IMR-90 (cell line): ENCODE data around the gene NCKAP5. TPM values are rescaled to one million over a fixed set of nuclear protein-coding genes. Genes with fewer than 3 reads are reported as not detected.

Experiments used
- ATAC-seq: fragments of 200-7000 bp; cut with Tn5 transposase; 2 replicates; pipeline ENCODE4 v1.9.1; 2020; ENCODE audit warnings: low read depth, mild to moderate bottlenecking, moderate library complexity
- BruUV-seq: library from RNA; stranded (reverse); fragments of 400-500 nt; replicated peaks from 2 replicates; lab custom pipeline; 2021; lab: Mats Ljungman, UMichigan
- CTCF ChIA-PET: fragments of 300-600 bp; formaldehyde crosslinking; extraction: SDS; loops from one replicate; lab custom pipeline; 2021; ENCODE audit warnings: antibody characterized with exemption; lab: Yijun Ruan, JAX
- POLR2A ChIA-PET: fragments of 300-600 bp; sonication (Branson Sonifier 250); formaldehyde crosslinking; loops from one replicate; lab custom pipeline; 2022; ENCODE audit warnings: antibody characterized with exemption; ENCODE audit not compliant: unreplicated experiment; lab: Charles Lee
- DNase-seq: peaks from one replicate; pipeline ENCODE4 v3.0.0; 2013
- H2AFZ ChIP-seq: replicated peaks from 2 replicates; pipeline ENCODE3; 2013; ENCODE audit warnings: low read length, mild to moderate bottlenecking; ENCODE audit not compliant: poor library complexity
- H2AK5ac ChIP-seq: 2 replicates; pipeline ENCODE4 v1.6.1; 2013; ENCODE audit warnings: low read depth, low read length, inconsistent platforms
- H2AK9ac ChIP-seq: replicated peaks from 2 replicates; pipeline ENCODE3; 2013; ENCODE audit warnings: mild to moderate bottlenecking, low read depth, low read length, moderate library complexity; ENCODE audit not compliant: poor library complexity
- H2BK120ac ChIP-seq: 2 replicates; pipeline ENCODE4 v1.6.1; 2013; ENCODE audit warnings: low read depth, low read length, inconsistent platforms
- H2BK15ac ChIP-seq: 3 replicates; pipeline ENCODE4 v1.6.1; 2013; ENCODE audit warnings: low read depth, low read length, inconsistent platforms
- H2BK20ac ChIP-seq: 2 replicates; pipeline ENCODE4 v1.6.1; 2013; ENCODE audit warnings: low read depth, mild to moderate bottlenecking, inconsistent platforms, low read length, moderate library complexity
- H2BK5ac ChIP-seq: 2 replicates; pipeline ENCODE4 v1.6.1; 2013; ENCODE audit warnings: mild to moderate bottlenecking, low read depth, low read length, inconsistent platforms; ENCODE audit not compliant: poor library complexity, severe bottlenecking
- H3K14ac ChIP-seq: replicated peaks from 2 replicates; pipeline ENCODE4 v1.6.1; 2013; ENCODE audit warnings: low read depth, low read length, inconsistent platforms
- H3K18ac ChIP-seq: 2 replicates; pipeline ENCODE4 v1.6.1; 2013; ENCODE audit warnings: low read depth, low read length, control low read depth
- H3K23ac ChIP-seq: 2 replicates; pipeline ENCODE4 v1.6.1; 2013; ENCODE audit warnings: low read depth, low read length, inconsistent platforms
- H3K27ac ChIP-seq: 2 replicates; pipeline ENCODE4 v1.5.1; 2013; ENCODE audit warnings: mild to moderate bottlenecking, control low read depth, low read length; ENCODE audit not compliant: insufficient read depth
- H3K27me3 ChIP-seq: 2 replicates; pipeline ENCODE4 v1.6.1; 2013; ENCODE audit warnings: low read length; ENCODE audit not compliant: control insufficient read depth, insufficient read depth
- H3K36me3 ChIP-seq: 2 replicates; pipeline ENCODE4 v1.6.1; 2013; ENCODE audit warnings: low read length, mixed read lengths; ENCODE audit not compliant: control insufficient read depth, insufficient read depth
- H3K4ac ChIP-seq: 2 replicates; pipeline ENCODE4 v1.6.1; 2013; ENCODE audit warnings: low read depth, low read length, inconsistent platforms
- H3K4me1 ChIP-seq: 2 replicates; pipeline ENCODE4 v1.6.1; 2013; ENCODE audit warnings: low read length, mixed read lengths; ENCODE audit not compliant: control insufficient read depth, insufficient read depth
- H3K4me2 ChIP-seq: 2 replicates; pipeline ENCODE4 v1.6.1; 2013; ENCODE audit warnings: low read depth, mild to moderate bottlenecking, control low read depth, low read length, moderate library complexity
- H3K4me3 ChIP-seq: 2 replicates; pipeline ENCODE4 v1.5.1; 2013; ENCODE audit warnings: low read depth, mild to moderate bottlenecking, control low read depth, low read length, moderate library complexity; ENCODE audit not compliant: insufficient read depth
- H3K56ac ChIP-seq: 2 replicates; pipeline ENCODE4 v1.6.1; 2013; ENCODE audit warnings: low read length, inconsistent platforms; ENCODE audit not compliant: insufficient read depth; ENCODE audit errors: extremely low read depth
- H3K79me1 ChIP-seq, 2 experiments: 2 replicates each; pipeline ENCODE4 v1.6.1; 2013; ENCODE audit warnings: low read length in 2 of 2, inconsistent platforms in 1 of 2, low read depth in 1 of 2
- H3K9ac ChIP-seq: 2 replicates; pipeline ENCODE4 v1.6.1; 2013; ENCODE audit warnings: low read depth, low read length, control low read depth
- H3K9me1 ChIP-seq: 2 replicates; pipeline ENCODE4 v1.6.1; 2013; ENCODE audit warnings: low read length, inconsistent platforms; ENCODE audit not compliant: insufficient read depth
- H3K9me3 ChIP-seq: 2 replicates; pipeline ENCODE4 v1.6.1; 2013; ENCODE audit warnings: low read length; ENCODE audit not compliant: control insufficient read depth, insufficient read depth
- H4K20me1 ChIP-seq: 2 replicates; pipeline ENCODE4 v1.6.1; 2013; ENCODE audit warnings: low read length, inconsistent platforms; ENCODE audit not compliant: insufficient read depth
- H4K5ac ChIP-seq: 2 replicates; pipeline ENCODE4 v1.6.1; 2013; ENCODE audit warnings: mild to moderate bottlenecking, low read depth, low read length, control low read depth
- H4K8ac ChIP-seq, 2 experiments: 2 replicates each; pipeline ENCODE4 v1.6.1; 2013; ENCODE audit warnings: low read depth in 2 of 2, low read length in 2 of 2, control low read depth in 1 of 2, inconsistent platforms in 1 of 2
- H4K91ac ChIP-seq: 2 replicates; pipeline ENCODE4 v1.6.1; 2013; ENCODE audit warnings: low read depth, low read length, inconsistent platforms; ENCODE audit not compliant: insufficient read depth
- RFX5 ChIP-seq: IDR thresholded peaks from 2 replicates; pipeline ENCODE4 v1.8.0; 2012; ENCODE audit warnings: low read depth, mild to moderate bottlenecking, low read length, moderate library complexity
- WGBS, 2 experiments: methylation state at CpG; one replicate each; pipeline versions ENCODE4 v1.1.5 to v1.1.7; 2013; ENCODE audit warnings: missing lambda C conversion rate in 2 of 2; ENCODE audit not compliant: insufficient read length in 1 of 2; ENCODE audit errors: extremely low coverage in 2 of 2; 5-methylcytosine and 5-hydroxymethylcytosine counted together
- dilution Hi-C: fragments of 300-500 bp; cut with HindIII; formaldehyde crosslinking; loops from one replicate; pipeline ENCODE4 v1.14.3; 2018; ENCODE audit warnings: low sequenced_read_pairs; ENCODE audit not compliant: unreplicated experiment
- in situ Hi-C: fragments of 300-500 bp; cut with MboI; formaldehyde crosslinking; loops from 3 replicates; pipeline ENCODE4 v1.14.3; 2019; ENCODE audit warnings: low sequenced_read_pairs, inconsistent platforms, mixed read lengths
- intact Hi-C: fragments of 100-400 bp; cut with micrococcal nuclease; formaldehyde crosslinking; loops from 2 replicates; pipeline ENCODE4 v1.10.0; 2022
- polyA plus RNA-seq, 3 experiments: library from polyadenylated mRNA; depleted of rRNA; stranded (reverse); fragments of >200 nt; gene quantifications; 2 replicates each; pipeline ENCODE4 v1.2.3, GENCODE V29; 2012; ENCODE audit warnings: low replicate concordance in 1 of 3
- total RNA-seq: library from RNA; depleted of rRNA; stranded (reverse); fragments of >200 nt; gene quantifications from 2 replicates; pipeline ENCODE4 v1.2.3, GENCODE V29; 2012

Gene NCKAP5
- total and polyA plus RNA-seq, 2 of the 4 experiments (the other 2 are of a cell fraction) = 2.7 to 3.9 TPM

- DNase-seq (no peak), ATAC-seq (no peak)
- H4K20me1 ChIP-seq = no peaks in the 10 kb centered on the region
- H3K4me2 ChIP-seq = no peak overlapping the region
- H4K8ac ChIP-seq = no peak overlapping the region
- peak overlapping the region; percentile 2; the same call in 2 of the 3 replicates for H2BK15ac ChIP-seq
- in situ Hi-C loops (no loop called here), dilution Hi-C loops (no loop called here), intact Hi-C loops (no loop called here)
- WGBS, 2 experiments = no CpG with 5 or more reads among the region's 3 CpGs
- H3K27ac ChIP-seq = no peak overlapping the region
- H3K9me1 ChIP-seq = peaks cover 13% of the 10 kb centered on the region; the same call in 1 of the 2 replicates
- CTCF ChIA-PET = no interaction called here
- H3K79me1 ChIP-seq = peaks cover 0 to 6% of the 10 kb centered on the region in 2 experiments; a peak in 2 of 4 replicates
- H2BK120ac ChIP-seq = peak overlapping the region; percentile 39; the same call in 1 of the 2 replicates
- TF ChIP-seq RFX5 = no peak
- peak overlapping the region; percentile 4; the same call in 1 of the 2 replicates for H2BK20ac ChIP-seq
- 0 out of 2 replicates have a peak overlapping the region, but pooled peaks have one; percentile 9 for H4K5ac ChIP-seq
- H3K9ac ChIP-seq = no peak overlapping the region
- H3K27me3 ChIP-seq = no peaks in the 10 kb centered on the region
- H3K23ac ChIP-seq = no peak overlapping the region
- no peak overlapping the region for H3K56ac ChIP-seq
- H4K91ac ChIP-seq = no peak overlapping the region
- peak overlapping the region; percentile 30; the same call in 1 of the 2 replicates for H3K18ac ChIP-seq
- no peak overlapping the region for H3K14ac ChIP-seq
- H3K4ac ChIP-seq = no peak overlapping the region; the same call in 1 of the 2 replicates
- no peak overlapping the region for H2BK5ac ChIP-seq
- no peak overlapping the region for H2AFZ ChIP-seq
- POLR2A ChIA-PET = no interaction called here
- H2AK9ac ChIP-seq = no peak overlapping the region
- H3K36me3 ChIP-seq = no peaks in the 10 kb centered on the region
- H3K4me3 ChIP-seq = no peak overlapping the region
- H3K9me3 ChIP-seq = no peaks in the 10 kb centered on the region
- no peak overlapping the region for H2AK5ac ChIP-seq
- H3K4me1 ChIP-seq = peaks cover 10% of the 10 kb centered on the region
- no TSS peak for BruUV-seq
Observed at GRCh38 chr2:133334923-133335322, 233.3 kb downstream of the NCKAP5 start.
